MV-4-11 (cell line): Measurements from ENCODE around the gene CHD8.
A peak's percentile ranks its signal among the peaks of the same experiment; 100 is the strongest.

Experiments used
- DNase-seq: peaks from one replicate; lab custom pipeline; 2025; lab: John Stamatoyannopoulos, UW

The CHD8 gene

DNA sequence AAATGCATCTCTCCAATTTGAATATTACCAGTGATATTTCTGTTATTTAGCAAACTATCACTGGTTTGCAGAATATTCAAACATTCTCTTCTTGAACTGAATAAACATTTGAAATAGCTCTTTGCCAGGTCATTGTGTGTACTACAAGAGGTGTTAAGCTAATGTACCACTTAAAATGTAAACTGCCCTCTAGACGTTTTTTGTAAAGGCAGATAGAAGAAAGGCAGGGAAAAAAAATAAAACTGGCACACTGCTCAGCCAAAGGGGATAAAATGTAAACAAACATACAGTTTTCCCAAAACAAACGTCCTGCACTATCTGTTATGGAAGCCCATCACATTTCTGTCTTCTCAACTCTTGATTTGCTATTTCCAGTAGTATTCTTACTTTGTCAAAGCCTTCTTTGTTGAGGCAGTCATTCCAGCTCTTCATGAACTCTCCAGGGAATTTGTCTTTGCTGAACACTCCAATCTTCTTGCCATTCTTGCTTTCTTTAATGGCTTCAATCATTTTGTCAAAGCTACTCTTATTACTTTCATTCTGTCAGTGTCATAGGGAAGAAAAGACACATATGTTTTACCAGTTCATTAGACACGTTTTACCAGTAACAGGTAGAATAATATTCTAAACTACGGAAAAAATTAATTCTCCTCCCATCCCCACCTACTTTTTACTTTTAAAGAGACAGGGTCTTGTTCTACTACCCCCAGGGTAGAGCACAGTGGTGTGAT lies 85.8 kb downstream of the CHD8 start:
- DNase-seq: no peak

DNA sequence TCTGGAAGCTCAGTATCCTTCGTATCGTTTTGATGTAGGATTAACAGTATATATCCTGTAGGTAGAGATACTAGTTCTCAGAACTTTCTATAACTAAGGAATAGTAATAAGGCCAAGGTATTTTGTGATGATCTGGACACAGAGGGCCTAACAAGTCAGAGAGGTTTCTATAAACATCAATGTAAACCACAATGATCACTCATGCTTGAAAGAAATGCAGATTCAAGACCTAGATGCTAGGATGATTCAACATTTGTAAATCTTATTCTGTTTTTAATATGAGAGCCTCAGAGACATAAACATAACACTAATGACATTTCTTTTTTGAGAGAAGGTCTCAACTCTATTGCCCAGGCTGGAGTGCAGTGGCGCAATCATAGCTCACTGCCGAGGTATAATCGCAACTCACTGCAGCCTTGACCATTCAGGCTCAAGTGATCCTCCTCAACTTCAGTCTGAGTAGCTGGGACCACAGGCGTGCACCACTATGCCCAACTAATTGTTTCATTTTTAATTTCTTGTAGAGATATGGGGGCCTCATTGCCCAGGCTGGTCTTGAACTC lies 88.3 kb downstream of the CHD8 start:
- no peak for DNase-seq

DNA sequence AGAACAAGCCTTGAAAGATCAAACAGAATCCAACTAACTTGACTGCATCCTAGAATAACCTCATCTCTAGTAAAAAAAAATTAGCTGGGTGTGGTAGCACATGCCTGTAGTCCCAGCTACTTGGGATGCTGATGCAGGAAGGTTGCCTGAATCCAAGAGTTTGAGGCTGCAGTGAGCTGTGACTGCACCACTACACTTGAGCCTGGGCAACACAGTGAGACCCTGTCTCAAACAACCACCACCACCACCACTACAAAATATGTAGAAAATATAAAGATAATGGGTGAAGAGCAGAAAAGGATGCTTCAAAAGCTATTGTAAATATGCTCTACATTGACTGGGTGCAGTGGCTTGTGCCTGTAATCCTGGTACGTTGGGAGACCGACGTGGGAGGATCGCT lies 99.4 kb downstream of the CHD8 start:
- no peak for DNase-seq

DNA sequence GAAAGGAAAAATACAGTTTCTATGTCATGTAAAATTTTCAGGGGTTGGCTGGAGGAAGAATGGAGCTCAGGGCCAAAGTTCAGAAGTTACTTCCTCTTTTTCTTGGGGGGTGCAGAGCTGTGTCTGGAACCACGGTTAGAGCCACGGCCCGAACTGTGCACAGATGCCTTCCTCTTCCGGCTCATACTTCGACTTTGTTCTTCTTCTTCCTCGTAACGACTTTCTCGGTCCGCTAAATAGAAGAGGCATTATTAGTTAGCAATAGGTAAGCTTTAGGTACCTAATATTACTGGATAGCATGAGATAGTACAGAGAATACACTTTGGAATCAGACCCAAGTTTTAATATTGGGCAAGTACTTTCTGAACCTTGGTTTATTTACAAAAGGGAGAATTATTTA lies 103.3 kb downstream of the CHD8 start:
- peak; percentile 94 for DNase-seq

DNA sequence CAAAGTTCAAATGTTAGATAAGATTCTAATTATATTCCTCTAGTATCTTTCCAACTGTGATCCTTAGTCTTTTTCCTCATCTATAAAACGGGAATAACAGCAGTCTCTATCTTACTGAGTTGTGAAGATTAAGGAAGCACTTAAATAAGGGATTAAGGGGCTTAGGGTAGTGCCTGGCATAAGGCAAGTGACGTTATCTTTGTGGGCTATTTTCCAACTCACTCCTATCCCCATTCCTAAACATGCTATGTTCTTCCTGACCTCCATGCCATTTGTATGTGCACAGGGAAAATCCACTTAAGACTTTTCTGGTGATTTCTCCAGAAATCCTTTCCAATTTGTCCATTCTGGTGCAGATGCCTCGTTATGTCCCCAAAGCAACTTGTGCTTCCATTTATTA lies 105.4 kb downstream of the CHD8 start:
- no peak for DNase-seq

DNA sequence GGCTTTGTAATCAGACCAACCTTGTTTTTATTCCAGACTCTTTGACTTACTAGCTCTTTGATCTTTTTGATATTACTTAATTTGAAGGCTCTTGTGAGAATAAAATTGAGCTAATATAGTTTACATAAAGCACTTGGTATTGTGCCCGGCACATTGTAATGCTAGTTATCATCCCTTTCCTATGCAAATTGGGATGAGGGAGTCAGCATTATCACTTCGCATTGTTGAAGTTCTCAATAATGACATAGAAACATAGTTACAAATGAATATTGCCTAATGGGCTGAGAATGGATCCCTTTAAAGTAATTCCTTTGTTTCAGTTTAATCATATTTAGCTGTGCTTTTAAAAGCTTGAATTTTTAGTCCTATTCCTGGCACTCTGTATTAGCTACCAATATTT lies 108.7 kb downstream of the CHD8 start:
- DNase-seq: no peak

DNA sequence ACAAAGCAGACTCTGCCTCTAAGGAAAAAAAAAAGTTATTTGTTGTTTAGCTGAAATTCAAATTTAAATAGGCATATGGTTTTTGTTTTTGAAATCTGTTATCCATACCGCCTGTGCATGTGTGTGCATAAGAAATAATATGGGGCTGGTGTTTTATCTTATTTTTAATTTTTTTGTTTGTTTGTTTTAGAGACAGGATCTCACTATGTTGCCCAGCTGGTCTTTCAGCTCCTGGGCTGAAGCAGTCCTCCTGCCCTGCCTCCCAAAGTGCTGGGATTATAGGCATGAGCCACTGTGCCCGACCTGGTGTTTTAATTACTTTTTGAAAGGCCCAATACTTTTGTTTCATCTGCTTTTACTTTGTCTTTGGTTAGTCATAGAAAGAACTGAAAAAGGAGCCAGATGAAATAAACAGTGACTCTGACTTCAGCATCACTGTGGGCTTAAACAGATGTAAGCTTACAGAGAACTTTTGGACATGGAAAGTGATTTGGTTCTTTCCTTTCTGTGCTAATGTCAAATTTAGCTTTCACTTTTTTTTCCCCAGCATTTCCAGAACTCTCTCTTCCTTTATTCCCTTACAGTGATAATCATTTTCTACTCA lies 109.3 kb downstream of the CHD8 start:
- no peak for DNase-seq

DNA sequence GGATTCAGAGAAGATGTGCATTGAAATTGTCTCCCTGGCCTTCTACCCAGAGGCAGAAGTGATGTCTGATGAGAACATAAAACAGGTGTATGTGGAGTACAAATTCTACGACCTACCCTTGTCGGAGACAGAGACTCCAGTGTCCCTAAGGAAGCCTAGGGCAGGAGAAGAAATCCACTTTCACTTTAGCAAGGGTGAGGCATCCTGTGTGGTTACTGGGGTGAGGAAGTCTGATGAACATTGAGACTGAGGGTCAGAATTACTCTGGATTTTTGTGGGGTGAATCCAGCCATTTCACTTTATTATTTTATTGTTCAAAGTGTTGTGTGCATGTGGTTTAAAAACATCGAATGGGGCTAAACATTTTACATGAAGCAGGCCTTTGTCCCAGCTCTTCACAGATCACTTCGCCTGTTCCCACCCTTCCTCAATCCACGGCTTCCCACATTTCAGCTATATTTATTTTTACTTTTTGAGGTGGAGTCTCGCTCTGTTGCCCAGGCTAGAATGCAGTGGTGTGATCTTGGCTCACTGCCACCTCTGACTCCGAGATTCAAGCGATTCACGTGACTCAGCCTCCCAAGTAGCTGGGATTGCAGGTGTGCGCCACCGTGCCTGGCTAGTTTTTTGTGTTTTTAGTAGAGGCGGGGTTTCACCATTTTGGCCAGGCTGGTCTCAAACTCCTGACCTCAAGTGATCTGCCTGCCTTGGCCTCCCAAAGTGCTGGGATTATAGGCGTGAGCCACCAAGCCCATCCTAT lies 112.7 kb downstream of the CHD8 start:
- DNase-seq: no peak
